Inflammatory macrophage treated with lipopolysaccharide for 1 hour (primary cell): ENCODE data around the gene HOXA2.

ENCODE experiments used
- DNase-seq, 2 donors: peaks; one replicate each; pipeline ENCODE4 v3.0.0-alpha.2; 2020 to 2022

Gene HOXA2

DNA sequence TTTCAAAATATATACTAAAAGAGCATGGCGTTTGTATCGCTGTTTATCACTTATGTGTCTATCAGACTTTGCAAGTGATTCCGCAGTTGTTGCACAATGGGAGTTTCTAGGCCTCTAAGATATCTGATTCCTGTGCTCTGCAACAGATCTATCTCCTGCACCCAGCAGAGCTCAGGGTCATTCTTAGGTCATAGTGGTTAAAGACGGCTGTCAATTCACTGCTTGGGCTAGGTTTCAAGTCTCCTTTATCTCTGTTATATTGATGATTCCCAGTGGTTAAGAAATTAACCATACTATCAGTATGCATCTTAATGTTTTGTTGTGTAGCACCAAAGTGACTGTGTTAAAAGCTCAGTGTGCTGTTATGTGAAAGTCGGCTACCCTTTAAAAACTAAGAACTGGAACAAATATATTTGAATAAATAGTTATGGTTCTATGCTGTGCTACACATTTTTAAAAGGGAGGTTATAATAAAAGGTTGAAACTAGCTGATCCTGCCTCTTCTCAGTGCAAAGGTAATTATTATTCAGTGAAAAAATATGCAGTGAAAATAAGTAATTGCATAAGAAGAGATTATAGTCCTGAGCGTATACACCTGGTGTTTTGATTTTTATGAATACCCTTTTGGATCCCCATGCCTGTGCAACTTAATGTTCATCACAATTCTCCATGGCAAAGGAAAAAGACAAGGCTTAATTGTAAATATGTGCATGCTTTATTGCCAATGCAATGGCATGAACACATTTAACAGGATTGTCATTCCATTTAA lies 30.7 kb downstream of the HOXA2 start:
- DNase-seq, result no peak

GRCh38 chr7:27068259-27068658 lies 34.2 kb downstream of the HOXA2 start:
- DNase-seq, result no peak

GRCh38 chr7:27066148-27066547 lies 36.3 kb downstream of the HOXA2 start:
- DNase-seq, result no peak

DNA sequence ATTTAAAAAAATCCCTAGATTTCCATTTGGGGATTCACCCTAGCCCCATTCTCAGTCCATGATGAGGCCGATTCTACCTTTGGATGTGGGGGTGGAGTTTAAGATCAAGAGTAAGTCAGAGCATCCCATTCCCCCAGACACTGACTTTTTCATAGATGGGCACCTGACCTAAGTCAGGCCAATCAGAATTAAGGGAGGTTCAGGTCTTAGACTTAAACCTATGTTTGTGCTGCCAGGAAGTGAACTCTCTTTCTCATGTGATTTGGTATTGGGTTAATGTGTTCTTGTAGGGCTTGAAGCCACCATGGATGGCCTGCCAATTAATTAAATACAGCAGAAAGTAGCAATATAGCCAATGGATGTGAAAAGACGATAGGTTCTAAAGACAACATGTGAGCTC lies 36.8 kb downstream of the HOXA2 start:
- no peak for DNase-seq

GRCh38 chr7:27064661-27065060 lies 37.8 kb downstream of the HOXA2 start:
- DNase-seq, result no peak

DNA sequence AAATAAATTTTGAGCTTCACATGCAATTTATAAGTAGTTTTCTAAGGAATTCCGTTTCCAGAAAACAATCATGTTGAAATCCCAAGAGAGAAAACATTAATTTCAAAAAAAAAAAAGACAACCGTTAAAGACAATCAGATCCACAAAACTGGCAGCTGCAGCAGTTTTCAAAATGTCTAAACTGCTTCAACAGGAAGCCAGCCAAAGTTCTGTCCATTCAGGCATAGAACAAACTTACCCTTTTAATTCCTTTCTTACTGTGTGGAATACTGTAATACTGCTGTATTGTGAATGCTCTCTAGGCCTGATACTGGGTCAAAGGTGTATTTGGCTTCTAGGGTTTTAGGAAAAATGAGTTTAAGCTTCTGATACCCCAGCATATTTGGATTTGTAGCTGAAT lies 38.3 kb downstream of the HOXA2 start:
- no peak for DNase-seq

- DNase-seq, result no peak
These were observed 39.5 kb downstream of the HOXA2 start for GRCh38 chr7:27062946-27063345.

- DNase-seq, result no peak
These were observed 49.3 kb downstream of the HOXA2 start for GRCh38 chr7:27053153-27053552.

- no peak for DNase-seq
These were observed 51.0 kb downstream of the HOXA2 start for GRCh38 chr7:27051451-27051850.
